HG03354 (cell line): ENCODE results near the gene ZBED4.

Source experiments
- ATAC-seq: cut with Tn5 transposase; IDR thresholded peaks from one replicate; pipeline ENCODE4 v1.9.1; 2021; ENCODE audit warnings: mild to moderate bottlenecking; ENCODE audit not compliant: unreplicated experiment, poor library complexity, severe bottlenecking

Gene ZBED4

DNA sequence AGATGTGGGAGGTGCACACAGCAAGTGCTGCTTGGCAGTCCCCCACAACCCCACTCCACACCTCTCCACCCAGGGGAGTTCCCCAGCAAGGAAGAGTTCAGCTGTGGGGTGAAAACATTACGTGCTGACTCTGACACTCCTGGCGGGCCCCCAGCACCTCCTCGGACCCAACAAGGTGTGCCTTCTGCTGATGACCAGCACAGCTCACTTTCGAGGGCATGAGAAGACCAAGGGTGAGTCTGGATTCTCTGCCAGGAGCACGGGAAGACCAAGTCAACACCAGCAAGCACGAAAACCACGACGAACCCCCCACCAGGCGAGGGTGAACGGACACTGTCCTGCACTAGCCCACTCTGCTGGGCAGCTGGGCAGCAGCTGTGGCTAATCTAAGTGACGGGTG, 63.2 kb downstream of the ZBED4 start:
- ATAC-seq = no peak

DNA sequence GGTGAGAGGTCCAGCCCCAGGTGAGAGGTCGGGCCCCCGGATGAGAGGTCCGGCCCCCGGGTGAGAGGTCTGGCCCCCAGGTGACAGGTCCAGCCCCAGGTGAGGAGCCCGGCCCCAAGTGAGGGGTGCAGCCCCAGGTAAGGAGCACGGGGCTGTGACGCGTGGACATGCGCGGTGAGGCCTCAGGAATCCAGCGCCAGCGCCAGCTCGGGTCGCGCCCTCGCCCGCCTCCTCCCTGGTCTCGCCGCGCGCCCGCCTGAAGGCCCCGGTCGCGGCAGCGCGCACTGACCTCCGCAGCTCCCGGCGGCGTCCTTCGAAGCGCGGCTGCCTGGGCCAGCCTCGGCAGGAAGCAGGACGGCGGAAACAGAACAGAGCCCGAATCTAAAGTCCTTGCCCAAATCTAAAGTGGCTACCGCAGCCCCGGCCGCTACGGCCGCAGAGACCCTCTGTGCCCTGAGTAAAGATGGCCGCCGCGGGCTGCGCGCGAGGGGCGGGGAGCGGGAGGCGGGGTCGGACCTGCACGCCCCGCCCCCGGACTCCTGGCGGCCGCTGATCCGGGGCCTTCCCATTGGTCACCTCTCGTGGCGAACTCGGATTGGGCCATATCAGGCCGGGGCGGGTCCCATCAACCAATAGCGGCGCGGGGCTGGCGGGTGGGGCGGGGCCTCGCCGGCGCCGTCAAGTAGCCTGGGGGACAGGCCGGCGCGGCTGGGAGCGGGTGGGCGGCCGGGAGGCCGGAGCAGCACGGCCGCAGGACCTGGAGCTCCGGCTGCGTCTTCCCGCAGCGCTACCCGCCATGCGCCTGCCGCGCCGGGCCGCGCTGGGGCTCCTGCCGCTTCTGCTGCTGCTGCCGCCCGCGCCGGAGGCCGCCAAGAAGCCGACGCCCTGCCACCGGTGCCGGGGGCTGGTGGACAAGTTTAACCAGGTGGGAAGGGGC, 64.6 kb downstream of the ZBED4 start, which contains the start of the genes ALG12 and CRELD2:
ALG12 (minus strand) TSS at position 465 of the 937 bp plus-strand sequence. CDS start 4,673 bp downstream, outside the sequence.
CRELD2 (plus strand) TSS at position 661 of the 937 bp plus-strand sequence; CDS start at position 797, 136 bp downstream.
- peak; percentile 87 for ATAC-seq

- ATAC-seq = no peak
These were observed 65.6 kb downstream of the ZBED4 start for GRCh38 chr22:49918911-49919881.

DNA sequence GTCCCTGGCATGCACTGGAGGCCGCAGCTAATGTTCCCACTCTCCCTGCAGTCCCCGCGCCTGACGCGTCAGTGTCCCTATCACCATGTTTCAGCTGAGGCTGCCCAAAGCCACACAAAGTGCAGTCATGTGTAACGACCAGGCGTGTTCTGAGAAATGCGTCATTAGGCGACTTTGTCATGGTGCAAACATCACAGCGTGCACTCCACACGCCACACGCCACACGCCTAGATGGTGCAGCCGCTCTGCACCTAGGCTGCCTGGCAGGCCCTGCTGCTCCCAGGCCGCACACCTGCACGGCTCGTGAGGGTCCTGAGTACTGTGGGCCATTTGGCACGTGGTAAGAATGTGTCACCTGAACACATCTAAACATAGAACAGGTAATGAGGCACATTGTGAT, 67.2 kb downstream of the ZBED4 start:
- ATAC-seq = no peak

DNA sequence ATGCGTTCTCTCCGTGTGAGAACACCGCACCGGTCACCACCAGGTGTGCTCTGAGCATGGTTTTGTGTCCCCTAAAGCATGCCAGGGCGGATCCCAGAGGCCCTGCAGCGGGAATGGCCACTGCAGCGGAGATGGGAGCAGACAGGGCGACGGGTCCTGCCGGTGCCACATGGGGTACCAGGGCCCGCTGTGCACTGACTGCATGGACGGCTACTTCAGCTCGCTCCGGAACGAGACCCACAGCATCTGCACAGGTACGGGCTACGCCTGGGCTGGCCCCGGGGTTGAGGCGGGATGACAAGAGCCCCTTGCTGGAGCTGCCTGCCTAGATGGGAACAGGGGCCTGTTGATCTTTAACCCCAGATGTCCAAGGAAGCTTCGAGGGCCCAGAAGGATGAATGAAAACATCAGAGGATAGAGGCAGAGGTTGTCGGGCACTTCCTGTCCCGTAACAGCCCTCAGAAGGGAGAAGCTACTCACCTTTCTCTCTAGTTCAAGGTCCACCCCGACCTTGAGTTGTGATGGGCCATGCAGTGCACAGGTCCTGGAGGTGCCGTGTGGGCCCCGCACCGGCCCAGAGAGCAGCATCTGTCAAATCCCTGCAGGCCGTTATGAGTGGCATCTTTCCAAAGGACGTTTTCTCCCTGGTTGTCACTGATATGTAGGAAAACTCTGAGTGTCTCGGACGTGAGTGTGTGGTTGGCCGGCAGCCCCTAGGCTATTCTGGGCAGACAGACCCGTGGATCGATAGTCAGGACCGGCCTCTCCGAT, 68.0 kb downstream of the ZBED4 start:
- no peak for ATAC-seq

GRCh38 chr22:49922484-49922883, 68.8 kb downstream of the ZBED4 start:
- no peak for ATAC-seq

GRCh38 chr22:49922926-49923325, 69.3 kb downstream of the ZBED4 start:
- no peak for ATAC-seq

DNA sequence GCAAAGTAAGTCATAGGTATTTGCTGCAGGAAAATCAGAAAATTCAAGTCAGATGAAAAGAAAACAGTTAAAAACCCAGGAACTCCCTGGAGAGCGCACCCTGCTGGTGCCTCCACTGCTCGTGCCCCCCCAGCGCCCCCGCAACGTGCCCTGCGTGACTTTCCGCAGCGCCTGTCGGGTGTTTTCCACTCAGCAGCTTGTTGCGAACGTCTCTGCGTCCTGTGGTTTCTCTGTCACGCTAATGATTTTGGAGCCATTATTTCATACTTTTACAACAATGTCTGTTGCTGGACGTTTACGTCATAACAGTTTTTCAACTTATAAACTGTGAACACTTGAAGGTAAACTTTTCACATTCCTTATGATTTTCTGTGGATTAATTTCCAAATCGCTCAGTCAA, 69.8 kb downstream of the ZBED4 start:
- no peak for ATAC-seq

DNA sequence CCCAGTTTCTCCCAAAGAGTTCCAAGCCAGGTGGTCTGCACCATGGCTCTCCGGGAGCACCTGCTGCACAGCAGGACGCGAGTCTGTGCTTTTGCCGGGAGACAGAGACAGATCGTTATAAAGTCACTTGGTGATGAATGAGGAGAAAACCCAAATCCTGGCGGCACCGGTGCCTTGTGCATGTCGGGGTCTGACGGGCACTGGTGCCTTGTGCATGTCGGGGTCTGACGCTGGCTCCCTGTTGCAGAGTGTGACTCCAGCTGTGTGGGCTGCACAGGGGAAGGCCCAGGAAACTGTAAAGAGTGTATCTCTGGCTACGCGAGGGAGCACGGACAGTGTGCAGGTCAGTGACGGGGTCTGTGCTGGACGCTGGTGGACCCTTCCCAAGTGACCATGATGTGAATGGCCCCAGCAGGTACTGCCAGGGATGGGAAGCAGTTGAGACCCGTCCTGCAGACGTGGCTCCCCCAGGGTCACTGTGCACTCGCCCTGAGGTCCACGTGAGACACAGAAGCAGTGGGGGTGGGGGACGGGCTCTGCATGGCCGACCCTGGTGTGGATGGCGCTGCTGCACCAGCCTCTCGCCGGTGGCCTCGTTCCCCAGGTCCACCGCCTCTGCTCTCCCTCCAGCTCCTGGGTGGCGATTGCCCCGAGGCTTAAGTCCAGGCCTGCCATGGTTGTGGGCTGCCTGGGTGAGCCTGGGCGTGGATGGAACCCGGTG, 70.6 kb downstream of the ZBED4 start:
- no peak for ATAC-seq

- ATAC-seq = peak; percentile 51
These were observed 72.0 kb downstream of the ZBED4 start for GRCh38 chr22:49925525-49926128.

DNA sequence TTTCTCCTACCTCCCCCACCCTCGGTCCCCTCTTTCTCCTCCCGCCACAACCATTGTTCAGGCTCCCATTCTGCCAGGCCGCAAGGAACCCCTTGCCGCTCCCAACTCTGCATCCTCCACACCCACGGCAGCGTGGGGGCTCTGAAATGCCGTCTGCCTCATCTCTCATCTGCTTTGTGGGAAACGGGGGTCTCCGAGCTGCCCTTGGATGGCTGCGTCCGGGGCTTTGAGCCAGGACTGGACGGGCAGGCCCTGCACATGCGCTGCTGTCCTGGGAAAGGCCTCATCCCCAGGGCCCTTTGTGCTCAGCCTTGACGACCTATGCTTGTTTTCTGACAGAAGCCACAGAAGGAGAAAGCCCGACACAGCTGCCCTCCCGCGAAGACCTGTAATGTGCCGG, 73.3 kb downstream of the ZBED4 start:
- ATAC-seq = no peak

DNA sequence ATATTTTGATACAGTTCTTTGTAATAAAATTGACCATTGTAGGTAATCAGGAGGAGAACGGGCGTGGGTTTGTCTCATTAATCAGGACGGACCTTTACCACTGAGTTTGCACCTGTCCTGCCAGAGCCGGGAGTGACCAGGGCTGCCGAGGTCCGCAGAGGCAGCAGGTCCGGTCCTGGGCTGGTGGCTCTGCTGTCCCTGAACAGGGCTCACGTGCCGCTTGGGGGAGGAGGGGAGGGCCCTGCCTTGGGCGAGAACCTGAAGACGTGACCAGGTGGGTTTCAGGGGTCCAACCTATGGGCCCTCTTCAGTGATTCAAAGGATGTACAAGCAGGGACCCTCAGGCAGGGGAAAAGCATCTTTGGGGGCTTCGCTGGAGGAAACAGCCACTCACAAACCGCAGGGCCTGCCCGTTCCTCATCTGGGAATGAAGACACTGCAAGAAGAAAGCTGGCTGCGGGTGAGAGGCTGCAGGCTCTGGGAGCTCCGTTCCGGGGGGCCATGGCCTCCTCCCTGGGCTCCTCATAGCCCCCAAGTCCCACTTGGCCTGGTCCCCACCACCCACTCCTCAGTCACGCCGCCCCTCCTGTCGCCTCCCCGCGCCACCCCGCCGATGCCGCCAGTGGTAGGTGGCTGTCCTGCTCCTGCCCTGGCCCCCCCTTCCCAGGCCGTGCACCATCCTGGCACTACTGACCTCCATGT, 74.0 kb downstream of the ZBED4 start:
- no peak for ATAC-seq

DNA sequence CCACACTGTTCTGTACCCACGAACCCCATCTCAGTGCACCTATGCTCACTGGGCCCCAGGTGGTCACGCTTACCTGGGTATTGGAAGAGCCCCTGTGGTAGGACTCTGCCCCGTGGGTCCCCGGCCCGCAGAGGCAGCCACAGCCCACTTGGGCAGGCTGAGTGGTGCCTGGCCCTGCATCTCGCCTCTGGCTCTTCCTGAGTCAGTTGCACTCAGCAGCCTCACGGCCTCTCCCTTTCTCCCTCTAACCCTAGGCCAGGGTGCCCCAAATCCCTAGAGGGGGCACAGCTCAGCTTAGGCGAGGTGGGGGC, 74.5 kb downstream of the ZBED4 start:
- no peak for ATAC-seq

DNA sequence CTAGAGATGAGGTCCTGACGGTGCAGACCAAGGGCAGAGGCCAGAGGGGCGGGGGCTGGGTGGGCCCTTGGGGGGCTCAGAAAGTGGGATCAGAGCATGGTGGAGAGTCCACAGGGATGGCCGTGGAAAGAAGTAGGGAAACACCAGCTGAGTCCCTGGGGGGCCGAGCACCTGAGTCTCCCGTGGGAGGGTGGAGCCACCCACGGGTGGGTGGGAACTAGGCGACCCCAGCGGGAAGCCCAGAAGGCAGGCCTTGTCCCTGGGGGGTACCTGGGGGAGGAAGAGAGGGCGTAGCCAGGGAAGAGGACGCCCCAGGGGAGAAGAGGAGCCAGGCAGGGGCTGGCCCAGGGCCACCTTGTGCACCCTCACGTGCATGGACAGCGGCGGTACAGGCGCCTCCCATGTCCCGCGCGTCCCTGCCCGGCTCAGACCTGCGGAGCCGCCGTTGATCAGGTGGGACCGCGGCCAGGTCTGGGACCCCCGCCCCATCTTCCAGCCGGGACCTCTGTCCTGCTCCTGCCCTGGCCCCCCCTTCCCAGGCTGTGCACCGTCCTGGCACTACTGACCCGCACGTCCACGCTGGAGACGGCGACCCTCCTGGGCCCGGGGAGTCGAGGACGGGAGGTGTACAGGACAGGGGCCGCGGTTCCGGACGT, 75.0 kb downstream of the ZBED4 start:
- ATAC-seq = no peak

DNA sequence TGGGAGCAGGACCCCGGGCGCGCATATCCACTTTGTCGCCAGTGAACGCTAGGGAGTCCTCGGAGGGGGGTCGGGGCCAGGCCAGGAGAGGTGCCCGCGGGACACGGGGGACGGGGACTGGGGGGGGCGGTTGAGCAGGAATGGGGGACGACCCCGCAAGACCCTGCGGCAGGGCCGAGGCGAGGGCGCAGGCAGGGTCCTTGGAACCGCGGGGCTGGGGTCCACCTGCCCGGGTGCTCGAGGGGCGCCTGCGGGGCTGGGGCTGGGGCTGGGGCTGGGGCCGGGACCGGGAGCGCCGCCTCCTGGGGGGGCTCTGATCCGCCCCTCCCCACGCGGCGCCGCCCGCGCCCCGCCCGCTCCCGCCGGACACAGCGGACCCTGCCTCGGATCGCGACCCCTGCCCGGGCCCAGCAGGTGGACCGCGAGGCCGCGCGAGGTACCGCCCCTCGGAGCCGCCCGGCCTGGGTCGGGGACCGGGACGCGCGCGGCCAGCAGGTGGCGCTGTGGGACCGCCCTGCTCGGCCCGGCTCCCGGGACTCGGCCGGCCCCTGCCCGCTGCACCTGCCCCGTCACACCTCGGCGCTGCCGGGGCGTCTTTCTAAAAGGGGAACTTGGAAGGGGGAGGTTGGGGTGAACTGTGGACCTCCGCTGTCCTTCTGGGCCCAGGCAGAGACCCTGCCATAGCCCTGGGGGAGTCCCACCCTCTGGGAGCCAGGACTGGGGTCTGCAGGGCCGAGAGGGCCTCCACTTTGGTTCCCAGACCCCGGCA, 75.8 kb downstream of the ZBED4 start:
- ATAC-seq = peak; percentile 40

DNA sequence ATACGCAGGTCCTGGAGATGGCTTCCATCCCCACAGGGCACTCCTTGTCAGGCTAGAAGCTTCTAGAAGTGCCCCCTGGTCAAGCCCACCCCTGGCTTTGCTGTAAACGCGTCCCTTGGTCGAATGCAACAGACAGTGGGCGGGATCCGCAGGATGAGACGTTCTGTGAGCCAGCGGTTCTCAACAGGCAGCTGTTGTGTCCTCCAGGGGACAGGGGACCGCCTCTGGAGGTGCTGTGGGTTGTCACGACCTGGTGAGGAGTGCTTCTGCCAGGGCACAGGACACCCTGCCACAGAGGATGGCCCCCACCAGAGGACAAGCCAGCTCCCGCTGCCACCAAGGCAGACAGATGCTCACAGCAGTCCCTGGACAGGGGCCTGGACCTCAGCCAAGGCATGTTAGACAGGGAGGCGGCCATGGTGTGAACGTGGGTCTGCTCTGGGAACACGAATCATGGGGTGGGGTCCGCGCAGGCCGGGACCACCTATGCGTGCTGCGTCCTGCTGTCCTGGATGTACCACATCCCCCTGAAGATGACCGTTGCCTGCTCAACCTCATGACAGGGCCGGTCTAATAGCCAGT, 76.4 kb downstream of the ZBED4 start:
- ATAC-seq = no peak
